ENCODE results near the gene CENPN. TPM values are rescaled to one million over a fixed set of nuclear protein-coding genes. Genes with fewer than 3 reads are reported as not detected.
A peak's percentile ranks its signal among the peaks of the same experiment; 100 is the strongest.

The CENPN gene
- total and polyA plus RNA-seq, 2 of the 13 experiments (the other 11 are each of a cell fraction or from before 2014, with no cell fraction given): 29.7 to 129 TPM

GRCh38 chr16:81042821-81043220 lies 35.8 kb downstream of the CENPN start (continued):
- 0 out of 2 replicates have a peak, but pooled peaks have one; percentile 17 for TF ChIP-seq PAXIP1 (CRISPR knock-in tag; conservative IDR thresholded peaks at IDR 0.05)
- TF ChIP-seq ZNF703 (CRISPR knock-in tag; IDR thresholded peaks at IDR 0.05; ENCODE audit: borderline replicate concordance): no peak
- TF ChIP-seq SOX5 (CRISPR knock-in tag; IDR thresholded peaks at IDR 0.05; ENCODE audit: borderline replicate concordance): peak; percentile 48; the same call in 1 of the 2 replicates
- peak; percentile 80 for TF ChIP-seq CEBPG (CRISPR knock-in tag; IDR thresholded peaks at IDR 0.05)
- no peak for TF ChIP-seq SOX13 (IDR thresholded peaks at IDR 0.05)
- peak in 1 of 2 experiments; percentile 41; a peak in 1 of 4 replicates for TF ChIP-seq SOX13 (CRISPR knock-in tag; conservative IDR thresholded peaks at IDR 0.05 in 1 of 2, IDR thresholded peaks at IDR 0.05 in 1 of 2)
- TF ChIP-seq ZSCAN22 (CRISPR knock-in tag; IDR thresholded peaks at IDR 0.05): no peak
- no peak for TF ChIP-seq ARNT (IDR thresholded peaks at IDR 0.05)

GRCh38 chr16:81053761-81054160 lies 46.7 kb downstream of the CENPN start:
- Histone ChIP-seq H3K4me3 (replicated peaks in 1 of 3; ENCODE audit: insufficient read depth in 1 of 3, low read depth in 2 of 3, low read length in 3 of 3) (no peak overlapping the region), H4K20me1 (ENCODE audit: insufficient read depth, low read length) (no peaks in the 10 kb centered on the region), H2AFZ (ENCODE audit: low read length) (no peak overlapping the region), H3K36me3 (replicated peaks in 1 of 2; ENCODE audit: control insufficient read depth in 1 of 2, insufficient read depth in 2 of 2, low read length in 2 of 2) (no peaks in the 10 kb centered on the region), H3K9me3 (ENCODE audit: low read length) (peaks cover 11% of the 10 kb centered on the region; the same call in 1 of the 2 replicates), H3K4me2 (ENCODE audit: low read depth, low read length) (no peak overlapping the region), H3K27ac (ENCODE audit: extremely low read length, insufficient read depth, low read length) (no peak overlapping the region), H3K9ac (ENCODE audit: insufficient read depth, low read depth, low read length) (no peak overlapping the region), H3K27me3 (ENCODE audit: control insufficient read depth in 1 of 2, insufficient read depth in 2 of 2, low read length in 2 of 2) (no peaks in the 10 kb centered on the region), H3K79me2 (ENCODE audit: insufficient read depth, low read length) (no peaks in the 10 kb centered on the region), H3K4me1 (ENCODE audit: insufficient read depth, low read length) (no peaks in the 10 kb centered on the region)
- ATAC-seq (no peak), FAIRE-seq (no peak), DNase-seq (ENCODE audit: low spot score) (no peak)
- intact Hi-C loops (cut with micrococcal nuclease; ENCODE audit: unreplicated experiment): no loop called here
- in situ Hi-C loops (cut with HindIII; ENCODE audit: extremely low pct_ligation_motif_present, low pct_unique_long_range_greater_than_20kb): no loop called here
- WGBS (ENCODE audit: low lambda C conversion rate): 60% methylated on average over 11 of the region's 11 CpGs
- no TSS peak for BruUV-seq (replicated peaks)
- TF ChIP-seq ZNF256 (CRISPR knock-in tag; conservative IDR thresholded peaks at IDR 0.05) (no peak), PATZ1 (CRISPR knock-in tag; IDR thresholded peaks at IDR 0.05) (no peak), ZNF615 (CRISPR knock-in tag; IDR thresholded peaks at IDR 0.05; ENCODE audit: borderline replicate concordance) (no peak)
- POLR2A ChIA-PET: no interaction called here
- CTCF ChIA-PET (ENCODE audit: low intra/inter-chr PET ratio, low total read pairs): no interaction called here

Data from HepG2 (cell line).